HG03159 (cell line): ENCODE measurements around the gene PRIMA1.

Source experiments
- ATAC-seq: cut with Tn5 transposase; IDR thresholded peaks from one replicate; pipeline ENCODE4 v1.9.1; 2021; ENCODE audit warnings: mild to moderate bottlenecking, moderate library complexity; ENCODE audit not compliant: unreplicated experiment

The PRIMA1 gene

DNA sequence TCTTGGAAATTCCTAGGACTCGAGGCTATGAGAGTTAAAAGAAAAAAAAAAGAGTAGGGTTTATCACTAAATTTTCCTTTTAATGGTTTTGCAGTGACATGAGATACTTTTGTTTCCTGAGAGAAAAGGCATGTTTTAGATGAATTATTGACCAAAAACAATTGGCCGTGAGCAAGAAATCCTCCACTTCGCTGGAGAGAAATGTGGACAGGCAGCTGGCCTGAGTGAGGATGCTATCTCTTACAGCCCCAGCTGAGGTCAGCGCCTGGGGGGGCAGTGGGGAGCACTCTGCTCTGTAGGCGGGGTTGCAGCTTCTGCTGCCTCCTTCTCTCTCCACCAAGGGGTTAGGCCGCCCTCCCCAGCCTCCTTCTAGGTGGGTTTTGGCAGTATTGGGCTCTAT lies 54.7 kb downstream of the PRIMA1 start:
- ATAC-seq = no peak

DNA sequence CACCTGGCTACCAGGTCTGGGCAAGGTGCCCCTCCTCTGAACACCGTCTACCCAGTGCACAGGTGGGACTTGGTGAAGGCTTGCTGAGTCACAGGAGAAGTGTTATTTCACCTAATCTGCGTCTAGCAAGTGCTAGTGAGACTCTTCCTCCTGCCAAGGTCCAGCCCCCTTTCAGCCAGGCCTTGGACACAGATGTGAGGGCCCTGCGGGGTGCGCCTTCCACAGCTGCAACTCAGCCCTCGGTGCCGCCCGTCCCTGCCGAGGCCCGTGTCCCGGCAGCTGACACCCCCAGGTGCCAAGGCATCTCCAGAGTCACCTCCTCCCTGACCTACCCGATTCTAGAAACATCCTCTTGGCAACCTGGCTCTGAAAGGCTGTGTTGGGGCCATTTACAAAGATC lies 55.1 kb downstream of the PRIMA1 start:
- ATAC-seq = no peak

GRCh38 chr14:93732524-93732923 lies 55.8 kb downstream of the PRIMA1 start:
- ATAC-seq = no peak

- ATAC-seq = no peak
Measured at GRCh38 chr14:93731753-93732152, 56.5 kb downstream of the PRIMA1 start.

- ATAC-seq = no peak
Measured at GRCh38 chr14:93729993-93730392, 58.3 kb downstream of the PRIMA1 start.

GRCh38 chr14:93728651-93729016 lies 59.7 kb downstream of the PRIMA1 start:
- no peak for ATAC-seq

- ATAC-seq = no peak
Measured at GRCh38 chr14:93727917-93728650, 60.2 kb downstream of the PRIMA1 start.

- ATAC-seq = no peak
Measured at GRCh38 chr14:93727039-93727740, 61.1 kb downstream of the PRIMA1 start.

DNA sequence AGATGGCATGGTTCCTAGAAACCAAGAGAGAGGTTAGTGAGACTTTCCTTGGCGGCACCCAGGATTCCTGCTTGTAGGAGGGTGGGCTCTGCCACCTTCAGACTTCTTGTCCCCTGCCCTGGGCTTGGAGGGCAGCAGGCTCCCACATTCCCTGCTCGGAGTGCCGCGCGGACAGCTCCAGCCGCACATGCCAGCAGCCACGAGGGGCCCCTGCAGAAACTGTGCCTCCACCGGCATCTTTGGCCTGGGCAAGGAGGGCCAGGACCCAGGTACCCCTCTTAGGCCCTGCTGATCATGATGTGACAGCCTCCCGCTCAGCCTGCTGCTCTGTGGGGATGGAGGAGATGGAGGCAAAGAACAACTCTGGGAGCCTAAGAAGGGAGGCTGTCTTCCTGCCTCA lies 62.3 kb downstream of the PRIMA1 start:
- no peak for ATAC-seq

DNA sequence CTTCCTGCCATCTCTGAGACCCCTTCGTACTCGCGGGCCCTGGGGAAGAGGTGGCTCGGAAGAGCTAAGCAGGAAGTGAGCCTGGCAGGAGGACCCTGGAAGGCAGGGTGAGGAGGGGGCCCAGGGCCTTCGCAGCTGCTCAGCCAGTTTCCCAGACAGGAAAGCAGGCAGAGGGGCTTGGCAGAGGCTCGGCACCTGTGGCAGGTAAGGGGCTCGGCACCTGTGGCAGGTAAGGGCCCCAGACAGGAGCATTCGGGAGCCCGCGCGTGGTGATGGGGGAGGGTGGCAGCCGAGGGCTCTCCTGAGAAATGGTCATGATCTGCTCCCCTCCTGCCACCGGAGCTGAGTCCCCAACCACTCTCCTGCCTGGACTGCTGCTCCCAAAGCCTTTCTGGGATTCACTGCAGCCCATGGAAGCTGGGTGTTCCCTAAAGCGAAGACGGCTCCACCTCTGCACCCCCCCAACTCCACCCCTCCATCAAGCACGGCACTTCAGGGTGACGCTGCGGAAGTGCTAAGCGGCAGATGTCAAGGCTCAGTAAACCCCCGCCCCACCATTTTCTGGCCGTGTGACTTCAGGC lies 63.2 kb downstream of the PRIMA1 start:
- ATAC-seq = no peak

DNA sequence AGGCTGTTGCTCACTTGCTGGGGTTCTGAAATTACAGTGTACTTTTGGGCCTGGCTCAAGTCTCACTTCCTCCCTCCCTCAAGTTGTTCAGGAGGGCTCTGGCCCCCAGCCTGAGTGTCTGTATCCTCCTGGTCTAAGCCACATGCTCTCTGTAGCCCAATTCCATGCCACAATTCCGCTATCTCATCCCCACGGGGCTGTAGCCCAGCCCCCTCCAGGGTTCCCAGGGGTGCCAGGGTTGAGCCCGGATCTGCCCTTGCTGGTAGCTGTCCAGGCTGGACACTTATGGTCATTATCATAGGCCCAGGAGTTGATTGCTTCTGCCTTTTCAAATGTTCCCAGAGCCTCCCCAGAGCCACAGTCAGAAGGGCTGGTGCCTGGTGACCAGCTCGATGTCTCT lies 65.3 kb downstream of the PRIMA1 start:
- no peak for ATAC-seq

GRCh38 chr14:93720981-93721483 lies 67.3 kb downstream of the PRIMA1 start:
- ATAC-seq = no peak

DNA sequence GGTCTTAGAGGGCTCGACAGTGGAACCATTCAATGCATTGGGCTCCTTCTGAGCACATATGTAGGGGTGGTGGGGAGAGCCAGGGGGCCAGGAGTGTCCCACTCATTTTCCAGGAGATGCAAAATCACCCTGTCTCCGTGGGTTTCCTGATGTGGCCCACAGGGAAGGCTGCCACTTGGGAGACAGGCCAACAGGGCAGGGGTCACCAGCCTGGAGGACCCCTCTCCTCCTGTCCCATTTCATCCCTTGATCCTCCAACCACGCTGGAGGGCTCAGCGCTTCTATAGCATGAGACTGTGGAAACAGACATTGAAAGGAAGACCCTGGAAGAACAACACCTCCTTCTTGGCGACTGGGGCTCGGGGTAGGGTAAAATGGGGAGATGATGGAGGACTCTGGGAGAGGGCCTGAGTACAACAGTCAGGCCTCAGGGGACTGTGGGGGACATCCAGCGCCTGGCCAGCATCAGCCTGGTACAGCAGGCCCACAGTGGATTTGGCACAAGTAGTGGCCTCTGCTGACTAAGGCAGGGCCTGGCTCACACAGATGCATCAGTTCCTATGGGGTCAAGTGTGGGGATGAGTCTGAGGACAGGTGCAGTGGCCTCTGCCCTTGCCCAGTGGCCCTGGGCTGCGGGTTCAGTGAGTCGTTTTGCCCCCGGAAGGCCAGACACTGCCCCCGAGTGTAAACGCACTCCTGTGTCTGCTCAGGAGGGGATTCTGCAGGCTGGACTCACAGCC lies 68.0 kb downstream of the PRIMA1 start:
- no peak for ATAC-seq

GRCh38 chr14:93719256-93719655 lies 69.0 kb downstream of the PRIMA1 start:
- no peak for ATAC-seq

GRCh38 chr14:93717668-93718320 lies 70.5 kb downstream of the PRIMA1 start:
- no peak for ATAC-seq

GRCh38 chr14:93716746-93717667 lies 71.3 kb downstream of the PRIMA1 start:
- no peak for ATAC-seq

GRCh38 chr14:93716002-93716745 lies 72.1 kb downstream of the PRIMA1 start:
- ATAC-seq = no peak

- ATAC-seq = no peak
Measured at GRCh38 chr14:93715279-93715927, 72.9 kb downstream of the PRIMA1 start.

GRCh38 chr14:93714605-93715004 lies 73.7 kb downstream of the PRIMA1 start:
- no peak for ATAC-seq
